Gastroesophageal sphincter (tissue), 3 donors: ENCODE data around the gene TACC3.

Experiments
- CTCF ChIP-seq, 4 experiments: fragments of 200-600 bp in 2 of 4; fragments of 450-650 bp in 2 of 4; sonication (generic) in 1 of 4; IDR thresholded peaks; one replicate each; pipeline ENCODE4 v1.5.1; 2017 to 2019; ENCODE audit warnings: antibody characterized with exemption in 4 of 4, mild to moderate bottlenecking in 2 of 4, moderate library complexity in 2 of 4
- POLR2A ChIP-seq, 2 donors: fragments of 450-650 bp; IDR thresholded peaks; one replicate each; pipeline ENCODE4 v1.6.1; 2017; ENCODE audit warnings: antibody characterized with exemption in 2 of 2, mild to moderate bottlenecking in 2 of 2, moderate library complexity in 1 of 2
- POLR2AphosphoS5 ChIP-seq: sonication (generic); formaldehyde crosslinking; IDR thresholded peaks from one replicate; pipeline ENCODE4 v1.6.1; 2017; ENCODE audit warnings: antibody characterized with exemption

GRCh38 chr4:1711055-1711570 lies 10.2 kb upstream of the TACC3 start:
- TF ChIP-seq CTCF (IDR thresholded peaks at IDR 0.05) (no peak), POLR2AphosphoS5 (no peak), POLR2A (IDR thresholded peaks at IDR 0.05) (no peak)
